ENCODE measurements around the gene PCDHA5.
"Not testable (repeated sequence)": the region's sequence is repeated elsewhere in the genome, so short reads cannot be mapped to it uniquely, and the experiment has no call there.

Gene PCDHA5

DNA sequence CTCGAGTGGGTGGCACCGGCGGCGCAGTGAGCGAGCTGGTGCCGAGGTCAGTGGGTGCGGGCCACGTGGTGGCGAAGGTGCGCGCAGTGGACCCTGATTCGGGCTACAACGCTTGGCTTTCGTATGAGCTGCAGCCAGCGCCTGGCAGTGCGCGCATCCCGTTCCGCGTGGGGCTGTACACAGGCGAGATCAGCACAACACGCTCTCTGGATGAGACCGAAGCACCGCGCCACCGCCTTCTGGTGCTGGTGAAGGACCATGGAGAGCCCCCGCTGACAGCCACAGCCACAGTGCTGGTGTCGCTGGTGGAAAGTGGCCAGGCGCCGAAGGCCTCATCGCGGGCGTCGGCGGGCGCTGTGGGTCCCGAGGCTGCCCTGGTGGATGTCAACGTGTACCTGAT lies 2.1 kb downstream of the PCDHA5 start:
- DNase-seq = no peak

DNA sequence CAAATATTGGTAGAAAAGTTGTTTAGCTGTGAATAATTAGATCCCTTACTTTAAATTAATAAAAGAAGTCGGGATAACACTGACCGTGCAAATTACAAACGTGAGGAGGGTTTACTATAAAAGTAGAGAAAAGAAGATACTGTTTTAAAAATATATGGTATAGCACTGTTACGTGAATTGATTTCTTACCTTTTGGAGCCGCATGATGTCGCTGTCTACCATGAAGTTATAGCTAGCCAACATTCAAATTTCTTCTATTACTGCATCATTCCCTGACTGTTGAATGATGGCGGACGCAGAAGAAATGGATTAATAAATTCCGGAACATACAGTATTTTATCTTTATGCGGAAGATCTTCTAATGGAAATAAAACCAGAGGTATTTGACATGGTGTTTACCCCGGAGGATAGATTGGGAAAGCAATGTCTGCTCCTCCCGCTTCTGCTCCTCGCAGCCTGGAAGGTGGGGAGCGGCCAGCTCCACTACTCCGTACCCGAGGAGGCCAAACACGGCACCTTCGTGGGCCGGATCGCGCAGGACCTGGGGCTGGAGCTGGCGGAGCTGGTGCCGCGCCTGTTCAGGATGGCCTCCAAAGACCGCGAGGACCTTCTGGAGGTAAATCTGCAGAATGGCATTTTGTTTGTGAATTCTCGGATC lies 6.4 kb downstream of the PCDHA5 start, which contains the start of gene PCDHA6:
PCDHA6 (plus strand) TSS at position 257 of the 658 bp plus-strand sequence; CDS start at position 389, 132 bp downstream.
- no peak for DNase-seq

DNA sequence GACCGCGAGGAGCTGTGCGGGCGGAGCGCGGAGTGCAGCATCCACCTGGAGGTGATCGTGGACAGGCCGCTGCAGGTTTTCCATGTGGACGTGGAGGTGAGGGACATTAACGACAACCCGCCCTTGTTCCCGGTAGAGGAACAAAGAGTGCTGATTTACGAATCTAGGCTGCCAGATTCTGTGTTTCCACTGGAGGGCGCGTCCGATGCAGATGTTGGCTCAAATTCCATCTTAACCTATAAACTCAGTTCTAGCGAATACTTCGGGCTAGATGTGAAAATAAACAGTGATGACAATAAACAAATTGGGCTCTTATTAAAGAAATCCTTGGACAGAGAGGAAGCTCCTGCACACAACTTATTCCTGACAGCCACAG lies 6.9 kb downstream of the PCDHA5 start:
- DNase-seq = no peak

DNA sequence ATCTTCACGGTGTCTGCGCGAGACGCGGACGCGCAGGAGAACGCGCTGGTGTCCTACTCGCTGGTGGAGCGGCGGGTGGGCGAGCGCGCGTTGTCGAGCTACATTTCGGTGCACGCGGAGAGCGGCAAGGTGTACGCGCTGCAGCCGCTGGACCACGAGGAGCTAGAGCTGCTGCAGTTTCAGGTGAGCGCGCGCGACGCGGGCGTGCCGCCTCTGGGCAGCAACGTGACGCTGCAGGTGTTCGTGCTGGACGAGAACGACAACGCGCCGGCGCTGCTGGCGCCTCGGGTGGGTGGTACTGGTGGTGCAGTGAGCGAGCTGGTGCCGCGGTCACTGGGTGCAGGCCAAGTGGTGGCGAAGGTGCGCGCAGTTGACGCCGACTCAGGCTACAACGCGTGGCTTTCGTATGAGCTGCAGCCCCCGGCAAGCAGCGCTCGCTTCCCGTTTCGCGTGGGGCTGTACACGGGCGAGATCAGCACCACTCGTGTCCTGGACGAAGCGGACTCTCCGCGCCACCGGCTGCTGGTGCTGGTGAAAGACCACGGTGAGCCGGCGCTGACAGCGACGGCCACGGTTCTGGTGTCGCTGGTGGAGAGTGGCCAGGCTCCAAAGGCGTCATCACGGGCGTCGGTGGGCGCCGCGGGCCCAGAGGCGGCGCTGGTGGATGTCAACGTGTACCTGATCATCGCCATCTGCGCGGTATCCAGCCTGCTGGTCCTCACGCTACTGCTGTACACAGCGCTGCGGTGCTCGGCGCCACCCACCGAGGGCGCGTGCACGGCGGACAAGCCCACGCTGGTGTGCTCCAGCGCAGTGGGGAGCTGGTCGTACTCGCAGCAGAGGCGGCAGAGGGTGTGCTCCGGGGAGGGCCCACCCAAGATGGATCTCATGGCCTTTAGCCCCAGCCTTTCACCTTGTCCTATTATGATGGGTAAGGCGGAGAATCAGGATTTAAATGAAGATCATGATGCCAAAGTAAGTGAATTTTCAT lies 8.4 kb downstream of the PCDHA5 start:
- not testable (repeated sequence) for DNase-seq

DNA sequence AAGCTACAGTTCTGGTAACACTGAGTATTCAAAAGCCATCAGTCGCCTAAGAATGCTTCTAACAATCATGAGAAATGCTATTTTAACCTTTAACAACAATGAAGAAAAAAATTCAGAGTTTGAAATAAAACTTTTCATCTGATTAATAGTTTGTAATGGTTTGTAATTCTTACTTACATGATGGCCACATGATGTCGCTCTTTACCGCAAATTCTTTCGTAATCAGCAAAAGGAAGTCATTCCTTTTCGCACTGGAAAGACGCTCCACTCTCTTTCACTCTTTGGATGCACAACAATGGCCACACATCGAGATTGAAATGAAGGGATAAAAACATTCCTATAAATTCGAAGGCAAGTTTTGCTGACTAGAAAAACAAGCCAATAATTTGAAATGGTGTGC lies 12.6 kb downstream of the PCDHA5 start, which contains the start of gene PCDHA7:
PCDHA7 (plus strand) TSS at position 277 of the 400 bp plus-strand sequence; CDS start at position 392, 115 bp downstream.
- no peak for DNase-seq

DNA sequence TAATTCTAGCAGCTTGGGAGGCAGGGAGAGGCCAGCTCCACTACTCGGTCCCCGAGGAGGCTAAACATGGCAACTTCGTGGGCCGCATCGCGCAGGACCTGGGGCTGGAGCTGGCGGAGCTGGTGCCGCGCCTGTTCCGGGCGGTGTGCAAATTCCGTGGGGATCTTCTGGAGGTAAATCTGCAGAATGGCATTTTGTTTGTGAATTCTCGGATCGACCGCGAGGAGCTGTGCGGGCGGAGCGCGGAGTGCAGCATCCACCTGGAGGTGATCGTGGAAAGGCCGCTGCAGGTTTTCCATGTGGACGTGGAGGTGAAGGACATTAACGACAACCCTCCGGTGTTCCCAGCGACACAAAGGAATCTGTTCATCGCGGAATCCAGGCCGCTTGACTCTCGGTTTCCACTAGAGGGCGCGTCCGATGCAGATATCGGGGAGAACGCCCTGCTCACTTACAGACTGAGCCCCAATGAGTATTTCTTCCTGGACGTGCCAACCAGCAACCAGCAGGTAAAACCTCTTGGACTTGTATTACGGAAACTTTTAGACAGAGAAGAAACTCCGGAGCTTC lies 13.1 kb downstream of the PCDHA5 start:
- not testable (repeated sequence) for DNase-seq

DNA sequence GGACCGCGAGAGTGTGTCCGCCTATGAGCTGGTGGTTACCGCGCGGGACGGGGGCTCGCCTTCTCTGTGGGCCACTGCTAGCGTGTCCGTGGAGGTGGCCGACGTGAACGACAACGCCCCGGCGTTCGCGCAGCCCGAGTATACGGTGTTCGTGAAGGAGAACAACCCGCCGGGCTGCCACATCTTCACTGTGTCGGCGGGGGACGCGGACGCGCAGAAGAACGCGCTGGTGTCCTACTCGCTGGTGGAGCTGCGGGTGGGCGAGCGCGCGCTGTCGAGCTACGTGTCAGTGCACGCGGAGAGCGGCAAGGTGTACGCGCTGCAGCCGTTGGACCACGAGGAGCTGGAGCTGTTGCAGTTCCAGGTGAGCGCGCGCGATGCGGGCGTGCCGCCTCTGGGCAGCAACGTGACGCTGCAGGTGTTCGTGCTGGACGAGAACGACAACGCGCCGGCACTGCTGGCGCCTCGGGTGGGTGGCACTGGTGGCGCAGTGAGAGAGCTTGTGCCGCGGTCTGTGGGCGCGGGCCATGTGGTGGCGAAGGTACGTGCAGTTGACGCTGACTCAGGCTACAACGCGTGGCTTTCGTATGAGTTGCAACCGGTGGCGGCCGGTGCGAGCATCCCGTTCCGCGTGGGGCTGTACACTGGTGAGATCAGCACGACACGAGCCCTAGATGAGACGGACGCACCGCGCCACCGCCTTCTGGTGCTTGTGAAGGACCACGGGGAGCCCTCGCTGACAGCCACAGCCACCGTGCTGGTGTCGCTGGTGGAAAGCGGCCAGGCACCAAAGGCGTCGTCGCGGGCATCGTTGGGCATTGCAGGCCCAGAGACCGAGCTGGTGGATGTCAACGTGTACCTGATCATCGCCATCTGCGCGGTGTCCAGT lies 14.5 kb downstream of the PCDHA5 start:
- DNase-seq = no peak

DNA sequence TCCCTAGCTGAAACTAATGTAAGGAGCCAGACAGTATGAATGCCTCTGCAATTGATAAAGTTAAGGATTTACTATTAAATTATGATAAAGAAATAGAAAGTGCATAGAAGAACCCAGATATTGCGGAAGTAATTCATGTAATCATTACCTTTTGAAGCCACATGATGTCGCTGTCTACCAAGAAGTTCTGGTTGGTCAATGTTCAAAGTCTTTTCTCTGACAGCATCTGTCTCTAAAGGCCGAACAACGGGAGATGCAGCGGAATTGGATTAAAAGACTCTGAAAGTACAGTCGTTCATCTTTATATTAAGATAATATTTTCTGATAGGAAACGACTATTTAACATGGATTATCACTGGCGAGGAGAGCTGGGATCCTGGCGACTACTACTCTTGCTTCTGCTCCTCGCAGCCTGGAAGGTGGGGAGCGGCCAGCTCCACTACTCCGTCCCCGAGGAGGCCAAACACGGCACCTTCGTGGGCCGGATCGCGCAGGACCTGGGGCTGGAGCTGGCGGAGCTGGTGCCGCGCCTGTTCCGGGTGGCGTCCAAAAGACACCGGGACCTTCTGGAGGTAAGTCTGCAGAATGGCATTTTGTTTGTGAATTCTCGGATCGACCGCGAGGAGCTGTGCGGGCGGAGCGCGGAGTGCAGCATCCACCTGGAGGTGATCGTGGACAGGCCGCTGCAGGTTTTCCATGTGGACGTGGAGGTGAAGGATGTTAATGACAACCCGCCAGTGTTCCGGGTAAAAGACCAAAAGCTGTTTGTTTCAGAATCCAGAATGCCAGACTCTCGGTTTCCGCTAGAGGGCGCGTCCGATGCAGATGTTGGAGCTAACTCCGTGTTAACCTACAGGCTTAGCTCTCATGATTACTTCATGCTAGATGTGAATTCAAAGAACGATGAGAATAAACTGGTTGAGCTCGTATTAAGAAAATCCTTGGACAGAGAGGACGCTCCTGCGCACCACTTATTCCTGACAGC lies 19.9 kb downstream of the PCDHA5 start, which contains the start of gene PCDHA8:
PCDHA8 (plus strand) TSS at position 210 of the 985 bp plus-strand sequence; CDS start at position 345, 135 bp downstream.
- no peak for DNase-seq

DNA sequence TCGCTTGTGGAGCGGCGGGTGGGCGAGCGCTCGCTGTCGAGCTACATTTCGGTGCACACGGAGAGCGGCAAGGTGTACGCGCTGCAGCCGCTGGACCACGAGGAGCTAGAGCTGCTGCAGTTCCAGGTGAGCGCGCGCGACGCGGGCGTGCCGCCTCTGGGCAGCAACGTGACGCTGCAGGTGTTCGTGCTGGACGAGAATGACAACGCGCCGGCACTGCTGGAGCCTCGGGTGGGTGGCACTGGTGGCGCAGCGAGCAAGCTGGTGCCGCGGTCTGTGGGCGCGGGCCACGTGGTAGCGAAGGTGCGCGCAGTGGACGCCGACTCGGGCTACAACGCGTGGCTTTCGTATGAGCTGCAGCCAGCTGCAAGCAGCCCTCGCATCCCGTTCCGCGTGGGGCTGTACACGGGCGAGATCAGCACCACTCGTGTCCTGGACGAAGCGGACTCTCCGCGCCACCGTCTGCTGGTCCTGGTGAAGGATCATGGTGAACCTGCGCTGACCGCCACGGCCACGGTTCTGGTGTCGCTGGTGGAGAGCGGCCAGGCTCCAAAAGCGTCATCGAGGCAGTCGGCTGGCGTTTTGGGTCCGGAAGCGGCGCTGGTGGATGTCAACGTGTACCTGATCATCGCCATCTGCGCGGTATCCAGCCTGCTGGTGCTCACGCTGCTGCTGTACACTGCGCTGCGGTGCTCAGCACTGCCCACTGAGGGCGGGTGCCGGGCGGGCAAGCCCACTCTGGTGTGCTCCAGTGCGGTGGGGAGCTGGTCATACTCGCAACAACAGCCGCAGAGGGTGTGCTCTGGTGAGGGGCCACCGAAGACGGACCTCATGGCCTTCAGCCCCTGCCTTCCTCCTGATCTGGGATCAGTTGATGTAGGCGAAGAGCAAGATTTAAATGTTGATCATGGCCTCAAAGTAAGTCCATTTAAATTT lies 21.7 kb downstream of the PCDHA5 start:
- no peak for DNase-seq

DNA sequence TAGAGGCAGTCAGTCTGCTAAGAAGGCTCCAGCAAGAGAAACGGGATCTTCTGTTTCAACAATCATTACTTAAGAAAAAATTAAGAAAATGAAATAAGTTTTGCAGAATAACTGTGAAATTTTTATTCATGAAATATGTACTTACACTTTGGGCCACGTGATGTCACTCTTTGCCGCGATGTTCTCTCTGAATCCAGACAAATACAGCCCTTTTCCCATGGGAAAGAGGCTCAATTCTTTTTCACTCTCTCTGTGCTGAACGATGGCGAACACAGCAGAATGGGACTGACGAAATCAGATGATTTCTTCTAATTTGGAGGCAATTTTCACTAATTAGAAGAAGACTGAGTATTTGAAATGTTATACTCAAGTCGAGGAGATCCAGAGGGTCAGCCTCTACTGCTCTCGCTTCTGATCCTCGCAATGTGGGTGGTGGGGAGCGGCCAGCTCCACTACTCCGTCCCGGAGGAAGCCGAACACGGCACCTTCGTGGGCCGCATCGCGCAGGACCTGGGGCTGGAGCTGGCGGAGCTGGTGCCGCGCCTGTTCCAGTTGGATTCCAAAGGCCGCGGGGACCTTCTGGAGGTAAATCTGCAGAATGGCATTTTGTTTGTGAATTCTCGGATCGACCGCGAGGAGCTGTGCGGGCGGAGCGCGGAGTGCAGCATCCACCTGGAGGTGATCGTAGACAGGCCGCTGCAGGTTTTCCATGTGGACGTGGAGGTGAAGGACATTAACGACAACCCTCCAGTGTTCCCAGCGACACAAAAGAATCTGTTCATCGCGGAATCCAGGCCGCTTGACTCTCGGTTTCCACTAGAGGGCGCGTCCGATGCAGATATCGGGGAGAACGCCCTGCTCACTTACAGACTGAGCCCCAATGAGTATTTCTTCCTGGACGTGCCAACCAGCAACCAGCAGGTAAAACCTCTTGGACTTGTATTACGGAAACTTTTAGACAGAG lies 27.0 kb downstream of the PCDHA5 start, which contains the start of gene PCDHA9:
PCDHA9 (plus strand) TSS at position 244 of the 964 bp plus-strand sequence; CDS start at position 358, 114 bp downstream.
- not testable (repeated sequence) for DNase-seq

DNA sequence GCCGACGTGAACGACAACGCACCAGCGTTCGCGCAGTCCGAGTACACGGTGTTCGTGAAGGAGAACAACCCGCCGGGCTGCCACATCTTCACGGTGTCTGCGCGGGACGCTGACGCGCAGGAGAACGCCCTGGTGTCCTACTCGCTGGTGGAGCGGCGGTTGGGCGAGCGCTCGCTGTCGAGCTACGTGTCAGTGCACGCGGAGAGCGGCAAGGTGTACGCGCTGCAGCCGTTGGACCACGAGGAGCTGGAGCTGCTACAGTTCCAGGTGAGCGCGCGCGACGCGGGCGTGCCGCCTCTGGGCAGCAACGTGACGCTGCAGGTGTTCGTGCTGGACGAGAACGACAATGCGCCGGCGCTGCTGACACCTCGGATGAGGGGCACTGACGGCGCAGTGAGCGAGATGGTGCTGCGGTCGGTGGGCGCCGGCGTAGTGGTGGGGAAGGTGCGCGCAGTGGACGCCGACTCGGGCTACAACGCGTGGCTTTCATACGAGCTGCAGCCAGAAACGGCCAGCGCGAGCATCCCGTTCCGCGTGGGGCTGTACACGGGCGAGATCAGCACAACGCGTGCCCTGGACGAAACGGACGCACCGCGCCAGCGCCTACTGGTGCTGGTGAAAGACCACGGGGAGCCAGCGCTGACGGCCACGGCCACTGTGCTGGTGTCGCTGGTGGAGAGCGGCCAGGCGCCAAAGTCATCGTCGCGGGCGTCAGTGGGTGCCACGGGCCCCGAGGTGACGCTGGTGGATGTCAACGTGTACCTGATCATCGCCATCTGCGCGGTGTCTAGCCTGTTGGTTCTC lies 28.6 kb downstream of the PCDHA5 start:
- not testable (repeated sequence) for DNase-seq

DNA sequence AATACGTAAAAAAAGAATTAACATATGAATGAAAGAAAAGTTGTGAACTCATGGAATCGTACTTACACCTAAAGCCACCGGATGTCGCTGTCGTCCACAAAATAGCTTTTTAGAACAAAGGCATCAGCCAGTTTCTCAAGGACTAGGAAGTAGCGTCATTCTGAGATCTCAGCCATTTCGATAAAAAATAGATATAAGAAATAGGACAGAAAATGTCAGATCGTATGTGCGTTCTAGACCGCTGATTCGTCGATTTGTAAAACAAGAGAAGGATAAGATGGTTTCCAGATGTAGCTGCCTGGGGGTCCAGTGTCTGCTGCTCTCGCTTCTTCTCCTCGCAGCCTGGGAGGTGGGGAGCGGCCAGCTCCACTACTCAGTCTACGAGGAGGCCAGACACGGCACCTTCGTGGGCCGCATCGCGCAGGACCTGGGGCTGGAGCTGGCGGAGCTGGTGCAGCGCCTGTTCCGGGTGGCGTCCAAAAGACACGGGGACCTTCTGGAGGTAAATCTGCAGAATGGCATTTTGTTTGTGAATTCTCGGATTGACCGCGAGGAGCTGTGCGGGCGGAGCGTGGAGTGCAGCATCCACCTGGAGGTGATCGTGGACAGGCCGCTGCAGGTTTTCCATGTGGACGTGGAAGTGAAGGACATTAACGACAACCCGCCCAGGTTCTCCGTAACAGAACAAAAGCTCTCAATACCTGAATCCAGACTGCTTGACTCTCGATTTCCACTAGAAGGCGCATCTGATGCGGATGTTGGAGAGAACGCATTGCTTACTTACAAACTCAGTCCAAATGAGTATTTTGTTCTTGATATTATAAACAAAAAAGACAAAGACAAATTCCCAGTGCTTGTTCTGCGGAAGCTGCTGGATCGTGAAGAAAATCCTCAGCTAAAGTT lies 34.6 kb downstream of the PCDHA5 start, which contains the start of gene PCDHA10:
PCDHA10 (plus strand) TSS at position 126 of the 903 bp plus-strand sequence; CDS start at position 278, 152 bp downstream.
- DNase-seq = no peak

DNA sequence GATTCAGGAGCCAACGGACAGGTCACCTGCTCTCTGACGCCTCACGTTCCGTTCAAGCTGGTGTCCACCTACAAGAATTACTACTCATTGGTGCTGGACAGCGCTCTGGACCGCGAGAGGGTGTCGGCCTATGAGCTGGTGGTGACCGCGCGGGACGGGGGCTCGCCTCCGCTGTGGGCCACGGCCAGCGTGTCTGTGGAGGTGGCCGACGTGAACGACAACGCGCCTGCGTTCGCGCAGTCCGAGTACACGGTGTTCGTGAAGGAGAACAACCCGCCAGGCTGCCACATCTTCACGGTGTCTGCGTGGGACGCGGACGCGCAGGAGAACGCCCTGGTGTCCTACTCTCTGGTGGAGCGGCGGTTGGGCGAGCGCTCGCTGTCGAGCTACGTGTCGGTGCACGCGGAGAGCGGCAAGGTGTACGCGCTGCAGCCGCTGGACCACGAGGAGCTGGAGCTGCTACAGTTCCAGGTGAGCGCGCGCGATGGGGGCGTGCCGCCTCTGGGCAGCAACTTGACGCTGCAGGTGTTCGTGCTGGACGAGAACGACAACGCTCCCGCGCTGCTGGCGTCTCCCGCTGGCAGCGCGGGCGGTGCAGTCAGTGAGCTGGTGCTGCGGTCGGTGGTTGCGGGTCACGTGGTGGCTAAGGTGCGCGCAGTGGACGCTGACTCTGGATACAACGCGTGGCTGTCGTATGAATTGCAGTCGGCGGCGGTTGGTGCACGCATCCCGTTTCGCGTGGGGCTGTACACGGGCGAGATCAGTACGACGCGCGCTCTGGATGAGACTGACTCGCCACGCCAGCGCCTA lies 36.0 kb downstream of the PCDHA5 start:
- no peak for DNase-seq

DNA sequence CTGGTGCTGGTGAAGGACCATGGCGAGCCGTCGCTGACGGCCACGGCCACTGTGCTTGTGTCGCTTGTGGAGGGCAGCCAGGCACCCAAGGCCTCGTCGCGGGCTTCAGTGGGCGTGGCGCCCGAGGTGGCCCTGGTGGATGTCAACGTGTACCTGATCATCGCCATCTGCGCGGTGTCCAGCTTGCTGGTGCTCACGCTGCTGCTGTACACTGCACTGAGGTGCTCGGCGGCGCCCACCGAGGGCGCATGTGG lies 36.5 kb downstream of the PCDHA5 start:
- DNase-seq = no peak
